Measurements from ENCODE around the gene TENM3. TPM values are rescaled to one million over a fixed set of nuclear protein-coding genes. Genes with fewer than 3 reads are reported as not detected.

The TENM3 gene
- total RNA-seq, 1 experiment from 2014 or later, result not detected

GRCh38 chr4:182251116-182251515 is 7.9 kb downstream of the TENM3 start:
- Histone ChIP-seq H3K36me3 (ENCODE audit: insufficient read depth, low read length) (no peaks in the 10 kb centered on the region), H3K4me2 (ENCODE audit: low read depth, low read length, poor library complexity, severe bottlenecking) (no peak overlapping the region), H3K9me3 (ENCODE audit: low read length) (no peaks in the 10 kb centered on the region), H3K27me3 (ENCODE audit: low read length) (no peaks in the 10 kb centered on the region), H2AFZ (ENCODE audit: low read length) (no peak overlapping the region), H3K9ac (ENCODE audit: low read length) (no peak overlapping the region), H3K79me2 (ENCODE audit: low read length) (no peaks in the 10 kb centered on the region), H3K4me3 (ENCODE audit: low read length) (no peak overlapping the region), H3K4me1 (ENCODE audit: low read length) (no peaks in the 10 kb centered on the region), H3K27ac (ENCODE audit: low read length) (no peak overlapping the region), H4K20me1 (ENCODE audit: insufficient read depth, low read depth, low read length) (no peaks in the 10 kb centered on the region), H3K9me2 (replicated peaks; ENCODE audit: insufficient read depth, low read length) (no peaks in the 10 kb centered on the region)
- DNase-seq, result no peak

GRCh38 chr4:182252220-182252619 is 9.0 kb downstream of the TENM3 start:
- Histone ChIP-seq H3K9ac (ENCODE audit: low read length) (no peak overlapping the region), H3K27ac (ENCODE audit: low read length) (no peak overlapping the region), H3K79me2 (ENCODE audit: low read length) (no peaks in the 10 kb centered on the region), H3K4me2 (ENCODE audit: low read depth, low read length, poor library complexity, severe bottlenecking) (no peak overlapping the region), H3K4me1 (ENCODE audit: low read length) (no peaks in the 10 kb centered on the region), H3K9me2 (replicated peaks; ENCODE audit: insufficient read depth, low read length) (no peaks in the 10 kb centered on the region), H4K20me1 (ENCODE audit: insufficient read depth, low read depth, low read length) (no peaks in the 10 kb centered on the region), H3K27me3 (ENCODE audit: low read length) (no peaks in the 10 kb centered on the region), H3K36me3 (ENCODE audit: insufficient read depth, low read length) (no peaks in the 10 kb centered on the region), H2AFZ (ENCODE audit: low read length) (no peak overlapping the region), H3K9me3 (ENCODE audit: low read length) (no peaks in the 10 kb centered on the region), H3K4me3 (ENCODE audit: low read length) (no peak overlapping the region)
- no peak for DNase-seq

- Histone ChIP-seq H3K9ac (ENCODE audit: low read length) (no peak overlapping the region), H3K27ac (ENCODE audit: low read length) (no peak overlapping the region), H3K9me3 (ENCODE audit: low read length) (no peaks in the 10 kb centered on the region), H3K36me3 (ENCODE audit: insufficient read depth, low read length) (no peaks in the 10 kb centered on the region), H3K4me1 (ENCODE audit: low read length) (no peaks in the 10 kb centered on the region), H2AFZ (ENCODE audit: low read length) (no peak overlapping the region), H3K79me2 (ENCODE audit: low read length) (no peaks in the 10 kb centered on the region), H3K9me2 (replicated peaks; ENCODE audit: insufficient read depth, low read length) (no peaks in the 10 kb centered on the region), H3K27me3 (ENCODE audit: low read length) (no peaks in the 10 kb centered on the region), H3K4me2 (ENCODE audit: low read depth, low read length, poor library complexity, severe bottlenecking) (no peak overlapping the region), H3K4me3 (ENCODE audit: low read length) (no peak overlapping the region), H4K20me1 (ENCODE audit: insufficient read depth, low read depth, low read length) (no peaks in the 10 kb centered on the region)
- DNase-seq, result no peak
Observed at GRCh38 chr4:182254026-182254780, 11.0 kb downstream of the TENM3 start.

GRCh38 chr4:182255441-182256190 is 12.4 kb downstream of the TENM3 start:
- no peaks in the 10 kb centered on the region for H3K4me1 ChIP-seq (ENCODE audit: low read length)
- H3K9me2 ChIP-seq (replicated peaks; ENCODE audit: insufficient read depth, low read length), result no peaks in the 10 kb centered on the region
- no peaks in the 10 kb centered on the region for H3K79me2 ChIP-seq (ENCODE audit: low read length)
- H3K27me3 ChIP-seq (ENCODE audit: low read length), result no peaks in the 10 kb centered on the region
- no peaks in the 10 kb centered on the region for H3K36me3 ChIP-seq (ENCODE audit: insufficient read depth, low read length)
- H4K20me1 ChIP-seq (ENCODE audit: insufficient read depth, low read depth, low read length), result no peaks in the 10 kb centered on the region
- no peak overlapping the region for H2AFZ ChIP-seq (ENCODE audit: low read length)
- no peak overlapping the region for H3K27ac ChIP-seq (ENCODE audit: low read length)
- no peaks in the 10 kb centered on the region for H3K9me3 ChIP-seq (ENCODE audit: low read length)
- H3K4me3 ChIP-seq (ENCODE audit: low read length), result no peak overlapping the region
- DNase-seq, result no peak
- no peak overlapping the region for H3K4me2 ChIP-seq (ENCODE audit: low read depth, low read length, poor library complexity, severe bottlenecking)
- no peak overlapping the region for H3K9ac ChIP-seq (ENCODE audit: low read length)

GRCh38 chr4:182257016-182257415 is 13.8 kb downstream of the TENM3 start:
- H3K36me3 ChIP-seq (ENCODE audit: insufficient read depth, low read length), result no peaks in the 10 kb centered on the region
- H3K4me1 ChIP-seq (ENCODE audit: low read length), result no peaks in the 10 kb centered on the region
- no peaks in the 10 kb centered on the region for H3K9me2 ChIP-seq (replicated peaks; ENCODE audit: insufficient read depth, low read length)
- no peaks in the 10 kb centered on the region for H3K9me3 ChIP-seq (ENCODE audit: low read length)
- H3K9ac ChIP-seq (ENCODE audit: low read length), result no peak overlapping the region
- H3K27ac ChIP-seq (ENCODE audit: low read length), result no peak overlapping the region
- H3K4me3 ChIP-seq (ENCODE audit: low read length), result no peak overlapping the region
- H2AFZ ChIP-seq (ENCODE audit: low read length), result no peak overlapping the region
- H3K4me2 ChIP-seq (ENCODE audit: low read depth, low read length, poor library complexity, severe bottlenecking), result no peak overlapping the region
- H3K79me2 ChIP-seq (ENCODE audit: low read length), result no peaks in the 10 kb centered on the region
- no peak for DNase-seq
- H3K27me3 ChIP-seq (ENCODE audit: low read length), result no peaks in the 10 kb centered on the region
- no peaks in the 10 kb centered on the region for H4K20me1 ChIP-seq (ENCODE audit: insufficient read depth, low read depth, low read length)

- H3K79me2 ChIP-seq (ENCODE audit: low read length), result no peaks in the 10 kb centered on the region
- H3K27me3 ChIP-seq (ENCODE audit: low read length), result no peaks in the 10 kb centered on the region
- H3K9me3 ChIP-seq (ENCODE audit: low read length), result no peaks in the 10 kb centered on the region
- no peak overlapping the region for H2AFZ ChIP-seq (ENCODE audit: low read length)
- H3K9me2 ChIP-seq (replicated peaks; ENCODE audit: insufficient read depth, low read length), result no peaks in the 10 kb centered on the region
- no peak for DNase-seq
- no peaks in the 10 kb centered on the region for H3K4me1 ChIP-seq (ENCODE audit: low read length)
- no peak overlapping the region for H3K27ac ChIP-seq (ENCODE audit: low read length)
- no peaks in the 10 kb centered on the region for H3K36me3 ChIP-seq (ENCODE audit: insufficient read depth, low read length)
- H3K4me3 ChIP-seq (ENCODE audit: low read length), result no peak overlapping the region
- no peak overlapping the region for H3K9ac ChIP-seq (ENCODE audit: low read length)
- no peaks in the 10 kb centered on the region for H4K20me1 ChIP-seq (ENCODE audit: insufficient read depth, low read depth, low read length)
- H3K4me2 ChIP-seq (ENCODE audit: low read depth, low read length, poor library complexity, severe bottlenecking), result no peak overlapping the region
Observed at GRCh38 chr4:182257503-182257902, 14.3 kb downstream of the TENM3 start.

- Histone ChIP-seq H3K36me3 (ENCODE audit: insufficient read depth, low read length) (no peaks in the 10 kb centered on the region), H3K9me3 (ENCODE audit: low read length) (no peaks in the 10 kb centered on the region), H3K79me2 (ENCODE audit: low read length) (no peaks in the 10 kb centered on the region), H4K20me1 (ENCODE audit: insufficient read depth, low read depth, low read length) (no peaks in the 10 kb centered on the region), H3K9me2 (replicated peaks; ENCODE audit: insufficient read depth, low read length) (no peaks in the 10 kb centered on the region), H3K27me3 (ENCODE audit: low read length) (no peaks in the 10 kb centered on the region), H3K4me1 (ENCODE audit: low read length) (no peaks in the 10 kb centered on the region), H3K4me3 (ENCODE audit: low read length) (no peak overlapping the region), H3K9ac (ENCODE audit: low read length) (no peak overlapping the region), H2AFZ (ENCODE audit: low read length) (no peak overlapping the region), H3K27ac (ENCODE audit: low read length) (no peak overlapping the region), H3K4me2 (ENCODE audit: low read depth, low read length, poor library complexity, severe bottlenecking) (no peak overlapping the region)
- DNase-seq, result no peak
Observed at GRCh38 chr4:182258441-182259000, 15.3 kb downstream of the TENM3 start.

GRCh38 chr4:182261651-182262223 is 18.5 kb downstream of the TENM3 start:
- H3K4me3 ChIP-seq (ENCODE audit: low read length), result no peak overlapping the region
- no peak overlapping the region for H3K27ac ChIP-seq (ENCODE audit: low read length)
- H3K4me1 ChIP-seq (ENCODE audit: low read length), result no peaks in the 10 kb centered on the region
- H3K9me3 ChIP-seq (ENCODE audit: low read length), result no peaks in the 10 kb centered on the region
- H3K9ac ChIP-seq (ENCODE audit: low read length), result no peak overlapping the region
- H3K36me3 ChIP-seq (ENCODE audit: insufficient read depth, low read length), result no peaks in the 10 kb centered on the region
- H3K4me2 ChIP-seq (ENCODE audit: low read depth, low read length, poor library complexity, severe bottlenecking), result no peak overlapping the region
- no peaks in the 10 kb centered on the region for H3K79me2 ChIP-seq (ENCODE audit: low read length)
- no peak for DNase-seq
- H3K27me3 ChIP-seq (ENCODE audit: low read length), result no peaks in the 10 kb centered on the region
- H2AFZ ChIP-seq (ENCODE audit: low read length), result no peak overlapping the region
- H3K9me2 ChIP-seq (replicated peaks; ENCODE audit: insufficient read depth, low read length), result no peaks in the 10 kb centered on the region
- no peaks in the 10 kb centered on the region for H4K20me1 ChIP-seq (ENCODE audit: insufficient read depth, low read depth, low read length)
